GM18502 (cell line): ENCODE data around the gene PKDREJ.

Experiments used
- ATAC-seq: cut with Tn5 transposase; IDR thresholded peaks from one replicate; pipeline ENCODE4 v1.9.1; 2021; ENCODE audit warnings: mild to moderate bottlenecking; ENCODE audit not compliant: unreplicated experiment, poor library complexity

Gene PKDREJ

DNA sequence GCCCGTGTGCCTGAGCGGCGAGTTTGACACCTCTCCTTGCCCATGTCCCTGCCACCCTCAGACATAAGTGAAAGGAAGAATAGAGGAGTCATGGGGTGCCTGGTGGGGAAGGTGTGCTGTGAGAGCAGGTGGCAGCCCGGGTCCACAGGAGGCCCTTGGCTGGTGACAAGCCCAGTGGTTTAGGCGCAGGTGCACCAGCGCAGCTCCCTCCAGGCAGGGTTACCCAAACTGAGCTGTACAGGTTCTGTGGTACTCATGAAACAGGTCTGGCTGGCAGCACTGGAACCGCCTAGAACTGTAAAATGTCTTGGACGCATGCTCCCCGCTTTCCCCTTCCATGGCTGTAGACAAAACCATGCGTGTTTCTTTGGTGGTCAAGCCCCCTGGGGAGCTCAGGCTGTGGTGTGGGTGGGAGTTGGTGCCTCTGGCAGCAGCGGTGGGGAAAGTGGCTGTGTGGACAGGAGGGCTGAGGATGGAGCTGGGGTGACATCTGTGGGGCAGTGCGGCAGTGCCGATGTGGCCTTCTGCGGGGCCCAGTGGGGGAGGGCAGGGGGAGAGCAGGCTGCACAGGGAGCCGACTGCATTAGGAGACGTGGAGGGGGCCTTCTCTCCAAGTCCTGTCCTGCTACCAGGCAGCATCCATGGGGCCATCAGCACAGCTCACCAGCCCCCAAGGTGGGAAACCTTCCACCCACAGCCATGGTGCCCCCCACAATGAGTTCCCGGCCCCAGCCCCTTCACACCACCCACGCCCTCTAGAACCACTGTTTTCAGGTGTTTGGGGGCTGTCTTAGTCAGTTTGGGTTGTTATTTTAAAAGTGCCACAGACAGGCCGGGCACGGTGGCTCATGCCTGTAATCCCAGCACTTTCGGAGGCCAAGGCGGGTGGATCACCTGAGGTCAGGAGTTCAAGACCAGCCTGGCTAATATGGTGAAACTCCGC lies 28.0 kb upstream of the PKDREJ start:
- no peak for ATAC-seq

- ATAC-seq: no peak
Measured at GRCh38 chr22:46290121-46290842, 27.1 kb upstream of the PKDREJ start.

- no peak for ATAC-seq
Measured at GRCh38 chr22:46289244-46289891, 26.2 kb upstream of the PKDREJ start.

DNA sequence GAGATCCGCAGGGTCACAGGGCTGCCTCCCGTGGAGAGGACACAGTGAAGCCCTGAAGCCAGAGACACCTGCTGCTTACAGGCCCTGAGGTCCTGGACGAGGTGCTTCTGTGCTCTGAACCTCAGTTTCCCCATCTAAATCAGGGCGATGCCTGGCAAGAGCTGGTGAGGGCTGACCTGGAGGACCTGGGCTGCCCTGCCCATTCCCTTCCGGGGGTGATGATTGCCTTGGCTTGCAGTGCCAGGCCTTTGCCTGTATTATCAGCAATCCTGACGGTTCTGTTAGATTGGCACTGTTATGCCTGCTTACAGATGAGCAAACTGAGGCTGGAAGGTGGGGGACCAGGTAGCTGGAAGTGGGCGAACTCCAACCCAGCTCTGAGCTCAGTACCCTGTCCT lies 25.7 kb upstream of the PKDREJ start:
- no peak for ATAC-seq

DNA sequence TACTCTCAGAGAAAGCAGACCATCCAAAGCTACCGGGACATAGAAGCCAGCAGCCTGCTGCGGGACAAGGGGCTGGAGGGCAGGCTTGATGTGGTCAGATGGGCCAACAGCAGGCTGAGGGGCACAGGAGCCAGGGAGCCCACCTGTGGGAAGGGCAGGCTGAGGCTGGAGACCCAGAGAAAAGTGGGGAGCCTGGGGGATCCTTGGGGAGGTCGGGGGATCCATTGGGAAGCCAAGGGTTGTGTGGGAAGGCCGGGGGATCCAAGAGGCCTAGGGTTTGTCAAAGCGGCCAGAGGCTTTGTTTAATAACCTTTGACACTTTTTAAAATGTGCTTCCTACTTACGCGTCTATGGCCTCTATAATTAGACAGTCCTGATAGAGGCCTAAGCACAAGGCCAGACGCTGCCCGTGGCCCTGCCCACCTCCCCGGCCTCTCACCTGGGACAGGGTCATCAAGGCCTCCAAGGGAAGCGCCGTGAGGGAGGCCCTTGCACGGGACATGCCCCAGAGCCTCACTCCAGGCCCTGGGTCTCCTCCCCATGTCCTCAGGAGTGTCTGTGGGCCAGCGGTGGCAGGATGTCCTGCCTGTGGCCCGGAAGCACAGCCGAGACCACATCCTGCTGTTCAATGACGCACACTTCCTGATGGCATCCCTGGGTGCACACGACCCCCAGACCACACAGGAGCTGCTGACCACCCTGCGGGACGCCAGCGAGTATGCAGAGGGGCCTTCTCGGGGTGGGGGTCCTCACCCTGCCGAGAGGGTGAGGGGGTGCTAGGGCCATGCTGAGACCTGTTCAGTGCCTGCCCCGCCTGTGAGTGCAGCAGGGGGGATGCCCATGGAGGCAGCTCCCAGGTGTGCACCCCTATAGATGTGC lies 25.0 kb upstream of the PKDREJ start:
- peak; percentile 75 for ATAC-seq

DNA sequence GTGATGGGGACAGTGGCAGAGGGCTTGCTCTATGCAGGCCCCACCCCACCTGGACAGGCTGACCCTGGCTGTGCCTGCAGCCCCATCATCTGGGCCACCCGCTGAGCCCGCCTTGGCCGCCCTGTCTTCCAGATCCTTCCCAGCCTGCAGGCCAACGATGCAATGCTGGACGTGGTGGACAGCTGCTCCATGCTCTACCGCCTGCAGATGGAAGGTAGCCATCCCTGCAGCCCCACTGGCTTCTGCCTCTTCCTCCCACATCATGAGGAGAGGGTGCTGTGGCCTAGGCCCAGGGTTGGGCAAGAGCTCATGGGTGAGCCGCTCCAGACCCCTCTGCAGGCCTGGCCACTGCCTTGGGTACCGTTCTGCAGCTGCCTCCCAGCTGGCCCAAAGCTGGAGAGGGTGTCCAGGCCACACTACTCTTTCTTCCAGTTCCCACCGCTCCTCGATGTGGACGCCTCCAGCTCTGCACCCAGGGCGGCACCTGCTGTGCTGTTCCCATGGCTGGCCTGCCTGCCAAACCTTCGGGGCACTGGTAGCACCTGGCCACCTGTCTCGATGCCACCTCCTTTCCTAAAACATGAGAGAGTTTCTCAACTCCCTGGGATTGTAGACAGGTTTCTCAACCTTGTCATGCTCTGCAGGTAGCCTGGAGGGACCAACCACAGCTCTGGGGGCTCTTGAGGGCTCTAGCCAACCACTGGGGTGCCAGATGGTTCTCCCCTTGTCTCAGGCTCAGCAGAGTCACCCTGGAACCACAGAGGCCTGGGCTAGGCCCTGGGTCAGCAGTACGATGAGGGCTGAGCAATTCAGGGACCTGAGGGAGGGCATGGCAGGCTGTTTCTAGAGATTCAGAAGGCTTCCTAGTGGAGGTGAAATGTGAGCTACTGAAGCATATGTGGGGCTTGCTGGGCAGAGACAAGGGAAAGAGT lies 24.1 kb upstream of the PKDREJ start:
- ATAC-seq: no peak

- no peak for ATAC-seq
Measured at GRCh38 chr22:46286006-46286405, 22.9 kb upstream of the PKDREJ start.

- ATAC-seq: no peak
Measured at GRCh38 chr22:46281866-46282678, 18.9 kb upstream of the PKDREJ start.

GRCh38 chr22:46280999-46281623 lies 18.0 kb upstream of the PKDREJ start:
- ATAC-seq: no peak

DNA sequence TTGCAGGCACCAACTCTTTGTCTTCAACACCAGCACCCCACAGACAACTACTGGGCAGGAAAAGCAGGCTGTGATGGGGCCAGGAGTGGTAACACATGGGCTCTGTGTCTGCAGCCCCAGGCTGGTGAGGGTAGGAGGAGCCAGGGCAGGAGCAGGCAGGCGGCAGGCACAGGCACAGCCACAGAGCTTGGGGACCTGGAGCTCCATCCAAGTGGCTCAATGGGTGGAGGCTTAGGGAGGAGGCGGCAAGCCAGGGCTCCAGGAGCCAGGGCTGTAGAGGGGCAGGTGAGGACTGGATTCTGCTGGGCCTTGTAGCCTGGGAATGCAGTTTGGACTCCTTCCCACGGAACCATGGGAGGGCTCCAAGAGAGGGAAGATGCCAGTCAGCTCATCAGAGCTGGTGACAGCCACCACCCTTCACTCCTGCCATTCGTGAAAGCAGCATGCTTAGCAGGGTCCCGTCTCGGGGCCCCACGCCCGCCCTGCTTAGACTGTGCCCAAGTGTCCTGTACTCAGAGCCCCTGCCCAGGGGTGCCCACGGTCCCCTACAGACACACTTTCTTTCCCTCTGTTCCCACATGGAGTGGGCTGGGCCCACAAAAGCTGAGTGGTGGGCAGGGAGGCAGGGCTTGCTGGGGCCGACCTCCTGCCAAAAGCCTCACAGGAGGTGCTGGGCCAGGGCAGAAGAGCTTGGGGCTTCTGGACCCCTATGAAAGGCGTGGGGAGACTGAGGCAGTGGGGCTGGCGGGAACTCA lies 17.1 kb upstream of the PKDREJ start:
- ATAC-seq: no peak

- ATAC-seq: no peak
Measured at GRCh38 chr22:46278656-46279645, 15.8 kb upstream of the PKDREJ start.

GRCh38 chr22:46276563-46276962 lies 13.4 kb upstream of the PKDREJ start:
- no peak for ATAC-seq

DNA sequence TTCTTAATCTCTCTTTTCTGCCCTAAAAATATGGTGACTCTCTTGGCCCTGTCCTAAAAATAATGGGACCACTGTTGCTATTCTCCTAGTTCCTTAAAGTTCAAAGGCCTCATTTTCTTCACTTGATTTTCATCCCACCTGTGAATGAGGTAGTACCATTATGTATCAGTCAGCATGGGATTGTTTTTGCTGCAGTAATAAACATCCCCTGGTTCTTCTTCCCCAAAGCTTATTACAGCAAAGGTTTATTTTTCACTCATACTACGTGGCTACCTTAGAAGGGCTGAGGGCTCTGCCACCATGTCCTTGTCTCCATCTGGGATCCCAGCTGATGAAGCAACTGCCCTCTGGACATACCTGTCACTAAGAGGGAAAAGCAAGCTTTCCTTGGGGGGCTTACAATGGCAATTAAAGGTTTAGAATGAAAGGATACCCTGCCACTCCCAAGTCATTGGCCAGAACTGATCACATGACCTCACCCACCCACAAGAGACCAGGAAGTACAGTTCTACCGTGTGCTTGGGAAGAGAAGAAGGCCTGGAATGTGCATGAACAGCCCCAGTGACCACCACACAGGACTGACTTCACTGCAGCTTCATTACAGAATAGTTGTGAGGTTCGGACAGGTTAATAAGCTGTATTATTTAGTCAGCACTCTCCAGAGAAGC lies 12.4 kb upstream of the PKDREJ start:
- no peak for ATAC-seq

- ATAC-seq: no peak
Measured at GRCh38 chr22:46274381-46274780, 11.2 kb upstream of the PKDREJ start.

- ATAC-seq: no peak
Measured at GRCh38 chr22:46273432-46274148, 10.4 kb upstream of the PKDREJ start.
